Activated gamma-delta T cell treated with anti-CD3 and anti-CD28 coated beads, Interleukin-2, amount 50 U/mL, for 16 hours (primary cell): ENCODE measurements around the gene CLIP1.

Experiments used
- DNase-seq: peaks from one replicate; pipeline ENCODE4 v3.0.0-alpha.2; 2020; ENCODE audit warnings: low read depth

CLIP1 gene

DNA sequence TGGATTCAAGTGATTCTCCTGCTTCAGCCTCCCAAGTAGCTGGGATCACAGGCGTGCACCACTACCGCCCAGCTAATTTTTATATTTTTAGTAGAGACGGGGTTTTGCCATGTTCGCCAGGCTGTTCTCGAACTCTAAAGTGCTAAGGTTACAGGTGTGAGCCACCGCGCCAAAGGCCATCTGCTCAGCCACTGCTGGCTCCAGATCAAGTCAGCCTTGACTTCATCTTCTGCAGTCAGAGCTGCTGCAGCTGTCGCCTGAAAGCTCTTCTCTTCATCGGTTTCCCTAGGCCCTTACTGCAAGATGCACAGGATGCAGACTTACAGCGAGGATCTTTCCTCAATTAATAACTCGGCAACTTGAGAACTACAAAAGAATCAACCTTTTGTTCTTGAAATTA, 66.8 kb downstream of the CLIP1 start:
- DNase-seq, result no peak

GRCh38 chr12:122354958-122355641, 67.4 kb downstream of the CLIP1 start:
- no peak for DNase-seq

DNA sequence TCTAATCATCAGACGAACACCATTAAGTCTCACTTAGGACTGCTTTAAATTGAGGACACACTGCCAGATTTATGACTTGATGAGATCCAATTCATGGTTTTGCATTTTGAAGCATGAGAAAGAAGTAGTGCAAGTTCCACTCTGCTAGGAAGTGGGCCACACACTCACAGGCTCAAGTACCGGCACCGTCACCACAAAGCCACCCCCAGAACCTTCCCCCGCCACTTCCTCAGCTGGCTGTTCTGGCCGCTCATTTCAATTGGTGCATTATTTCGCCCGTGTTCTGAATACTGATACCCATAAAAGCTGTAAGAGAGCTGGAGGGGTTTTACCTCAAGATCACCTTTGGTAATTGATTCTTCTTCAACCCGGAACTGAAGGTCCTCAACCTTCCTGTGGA, 70.1 kb downstream of the CLIP1 start:
- no peak for DNase-seq

DNA sequence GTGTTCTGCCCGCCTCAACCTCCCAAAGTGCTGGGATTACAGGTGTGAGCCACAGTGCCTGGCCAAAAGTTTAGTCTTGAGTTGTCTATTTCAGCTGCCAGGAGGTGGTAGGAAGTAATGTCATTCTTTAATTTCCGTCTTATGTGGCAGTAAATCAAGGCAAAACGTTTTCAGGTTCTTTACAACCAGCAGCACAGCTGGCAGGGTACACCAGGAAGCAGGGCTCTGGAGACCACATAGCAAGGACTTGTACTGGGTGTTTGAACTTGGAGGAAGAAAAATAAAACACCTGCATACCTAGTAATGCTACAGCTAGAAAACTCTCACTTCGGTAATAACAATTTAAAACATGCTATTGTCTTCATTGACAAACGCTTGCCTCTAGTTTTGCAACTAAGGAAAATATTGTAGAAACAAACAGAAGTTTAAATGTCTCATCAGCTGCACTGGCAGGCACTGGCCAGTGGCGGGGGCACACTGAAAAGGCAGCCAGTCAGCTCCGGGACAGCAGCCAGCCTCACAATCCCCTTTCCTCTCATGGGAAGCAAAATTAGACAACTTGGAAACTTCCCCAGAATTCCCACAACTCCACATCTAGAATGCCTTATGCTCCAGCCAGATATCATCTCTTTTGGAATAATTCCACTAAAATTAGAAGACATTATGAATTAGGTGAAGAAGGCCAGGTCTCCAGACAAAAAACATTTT, 72.2 kb downstream of the CLIP1 start:
- DNase-seq, result no peak

DNA sequence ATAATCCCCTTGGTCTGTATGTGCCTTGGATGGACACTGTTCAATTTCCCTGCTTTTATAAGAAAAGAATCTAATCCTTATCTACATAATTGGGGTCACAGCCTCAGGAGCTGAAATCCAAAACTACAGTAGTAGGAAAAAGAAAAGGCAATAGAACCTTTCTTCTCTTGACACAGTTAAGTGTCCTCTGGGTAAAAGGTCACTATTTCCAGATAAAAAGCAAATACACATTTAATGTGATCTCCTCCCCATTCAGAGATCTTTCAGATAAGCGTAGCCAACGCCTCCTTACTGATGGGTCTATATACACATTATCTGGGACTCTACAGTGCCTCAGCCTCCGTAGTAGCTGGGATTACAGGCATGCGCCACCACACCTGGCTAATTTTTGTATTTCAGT, 73.4 kb downstream of the CLIP1 start:
- DNase-seq, result no peak

GRCh38 chr12:122348505-122348904, 74.0 kb downstream of the CLIP1 start:
- no peak for DNase-seq

DNA sequence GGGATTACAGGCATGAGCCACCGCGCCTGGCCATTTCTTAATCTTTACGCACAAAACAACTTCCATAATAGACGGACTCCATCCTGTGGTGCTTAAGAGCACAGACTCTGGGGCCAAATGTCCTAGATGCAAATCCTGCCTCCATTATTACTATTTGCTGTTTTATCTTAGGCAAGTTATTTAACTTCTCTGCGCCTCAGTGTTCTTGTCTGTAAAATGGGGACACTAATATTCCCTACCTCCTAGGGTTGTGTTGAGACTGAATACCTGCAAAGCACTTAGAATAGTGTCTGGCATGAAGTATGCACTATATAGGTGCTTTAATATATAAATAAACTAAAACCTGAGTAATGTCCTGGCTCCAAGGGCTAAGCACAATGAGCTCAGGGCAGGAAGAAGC, 76.4 kb downstream of the CLIP1 start:
- no peak for DNase-seq

DNA sequence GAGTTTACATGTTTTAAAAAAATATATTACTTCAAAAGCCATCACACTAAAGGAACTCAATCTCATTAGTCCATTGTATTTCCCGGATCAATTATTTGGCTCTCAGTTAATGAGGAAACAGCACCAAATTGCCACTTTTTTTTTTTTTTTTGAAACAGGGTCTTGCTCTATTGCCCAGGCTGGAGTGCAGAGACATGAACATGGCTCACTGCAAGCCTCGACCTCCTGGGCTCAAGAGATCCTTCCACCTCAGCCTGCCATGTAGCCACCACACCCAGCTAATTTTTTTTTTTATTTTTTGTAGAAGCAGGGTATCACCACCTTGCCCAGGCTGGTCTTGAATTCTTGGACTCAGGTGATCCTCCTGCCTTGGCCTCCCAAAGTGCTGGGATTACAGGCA, 77.4 kb downstream of the CLIP1 start:
- no peak for DNase-seq

GRCh38 chr12:122336015-122336946, 86.2 kb downstream of the CLIP1 start:
- peak; percentile 22 for DNase-seq

DNA sequence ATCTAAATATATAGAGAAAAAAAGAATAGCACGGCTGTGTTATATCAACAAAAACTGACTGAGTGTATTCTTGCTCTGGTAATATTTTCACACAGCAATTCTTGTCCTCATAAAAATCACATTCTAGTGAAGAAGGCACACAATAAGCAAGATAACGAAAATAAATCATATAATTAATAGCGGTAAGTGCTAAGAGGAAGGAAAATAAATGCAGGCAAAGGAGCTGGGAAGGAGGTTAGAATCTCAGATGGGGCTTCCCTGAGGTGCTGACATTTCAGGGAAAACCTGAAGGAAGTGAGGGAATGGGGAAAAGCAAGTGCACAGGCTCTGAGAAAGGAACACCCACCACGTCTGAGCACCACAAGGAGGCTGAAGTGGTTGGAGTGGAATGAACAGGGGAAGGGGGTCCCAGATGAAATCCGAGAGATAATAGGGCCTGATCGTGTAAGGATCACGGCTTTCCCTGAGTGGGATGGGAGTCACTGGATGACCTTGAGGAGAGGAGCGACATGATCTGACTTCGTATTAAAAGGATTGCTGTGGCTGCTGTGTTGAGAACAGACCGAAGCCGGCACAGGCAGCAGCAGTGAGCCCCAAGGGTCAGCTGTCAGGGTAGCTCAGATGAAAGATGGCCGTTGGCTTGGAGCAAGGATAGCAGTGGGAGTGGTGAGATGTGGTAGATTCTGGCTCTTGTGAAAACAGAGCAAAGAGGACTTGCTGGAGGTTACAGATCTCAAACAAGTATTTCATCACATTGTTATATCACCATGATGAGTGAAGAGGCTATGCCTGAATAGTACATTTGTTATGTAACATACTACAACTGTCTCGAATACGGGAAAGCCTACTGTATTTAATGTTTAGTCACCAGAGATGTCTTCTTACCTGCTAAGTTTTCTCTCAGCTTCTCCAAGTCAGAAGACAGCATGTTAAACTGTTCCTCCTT, 89.1 kb downstream of the CLIP1 start:
- no peak for DNase-seq

- no peak for DNase-seq
These were observed 94.7 kb downstream of the CLIP1 start for GRCh38 chr12:122327494-122328385.

DNA sequence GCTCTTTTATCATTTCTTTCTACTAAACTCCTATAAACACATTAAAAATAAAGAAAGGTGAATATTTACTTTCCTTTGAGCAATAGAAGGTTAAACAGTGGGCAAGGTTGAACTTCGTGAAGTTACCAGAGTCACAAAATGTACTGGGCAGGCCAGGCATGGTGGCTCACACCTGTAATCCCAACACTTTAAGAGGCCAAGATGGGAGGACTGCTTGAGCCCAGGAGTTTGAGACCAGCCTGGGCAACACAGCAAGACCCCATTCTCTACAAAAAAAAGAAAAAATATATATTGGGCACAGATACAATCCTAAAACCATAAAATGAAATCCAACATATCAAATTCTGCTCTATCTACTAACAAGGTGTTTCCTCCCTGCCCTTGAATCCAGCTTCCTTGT, 95.5 kb downstream of the CLIP1 start:
- no peak for DNase-seq

GRCh38 chr12:122326586-122326985, 95.9 kb downstream of the CLIP1 start:
- DNase-seq, result no peak

DNA sequence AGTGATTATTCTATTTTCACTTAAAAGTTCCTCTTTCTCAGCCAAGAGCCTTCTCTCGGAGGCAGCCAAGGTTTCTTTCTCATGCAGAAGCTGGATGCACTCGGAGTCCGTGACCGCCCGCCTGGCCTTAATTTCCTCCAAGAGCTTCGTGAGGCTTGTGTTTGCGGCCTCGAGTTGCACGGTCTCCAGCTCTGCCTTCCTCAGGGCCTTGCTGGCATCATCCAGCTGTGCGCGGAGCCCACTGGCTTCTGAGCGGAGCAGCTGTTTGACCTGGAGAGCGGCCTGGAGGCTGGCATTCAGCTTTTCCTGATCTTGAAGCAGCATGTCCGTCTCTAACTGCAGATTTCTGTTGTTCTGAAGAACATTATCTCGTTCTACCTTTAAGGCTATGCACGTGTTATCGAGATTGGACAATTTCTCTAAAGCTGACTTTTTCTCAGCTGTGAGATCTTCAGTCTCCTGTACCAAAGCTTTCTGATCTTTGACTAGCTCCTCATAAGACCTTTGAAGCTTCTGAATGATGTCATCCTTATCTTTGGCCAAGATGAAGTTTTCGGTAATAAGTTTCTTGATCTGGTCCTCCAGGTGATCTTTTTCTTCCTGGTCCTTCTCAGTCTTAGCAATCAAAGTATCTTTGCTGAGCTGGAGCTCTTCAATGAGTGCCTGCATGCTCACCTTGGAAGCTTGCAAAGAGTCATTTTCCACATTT, 99.0 kb downstream of the CLIP1 start:
- DNase-seq, result no peak

DNA sequence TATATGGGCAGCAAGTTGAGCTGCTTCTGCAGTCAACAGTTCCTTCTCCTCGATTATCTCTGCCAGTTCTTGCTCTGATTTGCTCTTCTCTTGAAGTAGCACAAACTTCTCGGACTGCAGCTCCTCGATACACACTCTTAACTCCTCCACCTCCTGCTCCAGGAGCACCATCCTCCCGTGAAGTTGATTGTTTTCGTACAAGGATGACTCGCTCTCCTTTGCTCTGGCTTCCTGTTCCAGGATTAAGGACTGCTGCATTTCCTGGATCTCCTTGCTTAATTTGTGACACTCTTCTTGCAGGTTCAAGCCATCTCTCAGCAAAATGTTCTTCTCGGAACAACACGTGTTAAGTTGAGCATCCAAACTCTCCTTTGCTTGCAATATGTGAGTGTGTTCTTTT, 100.0 kb downstream of the CLIP1 start:
- DNase-seq, result no peak

DNA sequence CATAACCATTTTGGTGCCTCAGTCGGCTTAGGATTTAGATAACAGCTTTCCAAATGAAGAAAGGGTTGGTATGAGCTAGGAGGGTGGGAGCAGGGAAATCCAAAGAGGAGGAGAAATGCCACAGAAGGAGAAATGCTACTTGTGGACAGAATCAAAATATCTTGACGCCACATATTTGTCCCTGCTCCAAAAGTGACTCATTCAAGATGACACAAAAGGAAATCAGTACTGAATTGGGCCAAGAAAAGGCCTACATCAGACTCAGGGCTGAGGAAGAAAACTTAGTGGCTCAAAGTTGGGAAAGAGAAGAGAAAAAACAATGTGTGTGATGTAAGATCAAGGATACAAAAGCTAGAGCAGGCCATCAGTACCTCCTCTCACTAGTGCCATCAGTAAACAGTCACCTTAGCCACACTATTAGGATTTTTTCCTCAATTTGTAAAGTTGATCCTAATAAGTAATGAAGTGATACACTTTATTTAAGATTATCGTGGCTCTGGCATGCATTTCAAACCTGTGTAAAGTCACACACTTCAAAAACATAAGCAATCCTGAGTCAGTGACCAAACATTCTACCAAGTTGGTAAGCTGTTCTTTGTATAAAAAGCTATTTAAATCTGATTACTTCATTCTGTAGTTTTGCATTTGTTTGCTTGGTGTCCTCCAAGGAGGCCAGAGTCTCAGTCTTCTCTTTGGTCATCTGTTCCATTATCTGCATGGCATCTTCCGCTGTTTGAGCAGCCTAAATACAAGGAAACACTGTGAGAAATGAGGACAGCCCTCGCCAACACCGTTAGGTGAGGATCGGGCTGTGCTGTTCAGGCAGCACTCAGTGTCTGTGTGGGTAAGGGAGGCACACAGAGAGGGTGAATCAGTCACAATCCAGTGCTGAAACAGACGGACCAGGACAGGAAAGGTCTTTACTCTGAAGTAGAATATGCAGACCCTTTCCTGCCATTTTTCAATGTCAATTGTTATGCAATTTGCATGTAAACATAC, 103.6 kb downstream of the CLIP1 start:
- DNase-seq, result no peak

DNA sequence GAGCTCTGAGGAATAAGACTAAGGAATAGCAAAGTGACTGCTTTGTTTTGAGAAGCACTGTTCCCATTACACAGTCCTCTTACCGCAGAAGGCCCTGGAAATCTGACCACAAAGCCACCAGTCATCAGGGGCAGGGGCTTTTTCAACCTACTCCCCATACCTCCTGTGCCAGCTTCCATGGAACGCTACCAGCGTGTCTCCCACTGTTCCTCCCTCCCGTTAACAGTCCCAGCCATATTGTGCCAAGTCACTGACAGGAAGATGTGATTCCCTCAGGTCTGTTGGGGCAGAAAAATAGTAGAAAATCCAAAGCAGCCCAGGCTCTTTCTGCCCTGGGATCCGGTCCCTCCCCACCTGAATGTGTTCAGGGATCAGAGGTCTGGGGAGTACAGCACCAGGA, 109.5 kb downstream of the CLIP1 start:
- DNase-seq, result no peak

- DNase-seq, result no peak
These were observed 110.8 kb downstream of the CLIP1 start for GRCh38 chr12:122311696-122312095.
